Subcutaneous abdominal adipose tissue (tissue), 5 donors: ENCODE results near the gene HSPA6.

Experiments used
- H3K27ac ChIP-seq: one replicate; pipeline ENCODE4 v1.7.0; 2013; ENCODE audit warnings: low read depth, mild to moderate bottlenecking, inconsistent platforms, low read length, moderate library complexity
- H3K27me3 ChIP-seq, 5 donors: one replicate each; pipeline ENCODE4 v1.7.0; 2013; ENCODE audit warnings: low read length in 5 of 5, inconsistent platforms in 1 of 5; ENCODE audit not compliant: control insufficient read depth in 5 of 5, insufficient read depth in 4 of 5
- H3K36me3 ChIP-seq, 5 donors: one replicate each; pipeline ENCODE4 v1.7.0; 2013; ENCODE audit warnings: low read length in 5 of 5; ENCODE audit not compliant: control insufficient read depth in 5 of 5, insufficient read depth in 5 of 5
- H3K4me1 ChIP-seq, 5 donors: one replicate each; pipeline ENCODE4 v1.7.0; 2013; ENCODE audit warnings: low read length in 5 of 5, mild to moderate bottlenecking in 3 of 5, moderate library complexity in 1 of 5; ENCODE audit not compliant: control insufficient read depth in 5 of 5, insufficient read depth in 5 of 5
- H3K4me3 ChIP-seq, 5 donors: one replicate each; pipeline ENCODE4 v1.7.0; 2013; ENCODE audit warnings: low read length in 5 of 5, low read depth in 1 of 5
- H3K9ac ChIP-seq, 5 donors: one replicate each; pipeline ENCODE4 v1.7.0; 2013; ENCODE audit warnings: low read length in 5 of 5, mild to moderate bottlenecking in 4 of 5, moderate library complexity in 3 of 5
- H3K9me3 ChIP-seq, 5 donors: one replicate each; pipeline ENCODE4 v1.7.0; 2013; ENCODE audit warnings: low read length in 5 of 5; ENCODE audit not compliant: control insufficient read depth in 5 of 5
- donor health status: healthy.
- donor health status: healthy.
- donor health status: healthy.
- donor health status: healthy.
- donor health status: healthy.

The HSPA6 gene

GRCh38 chr1:161491472-161491871 is 32.9 kb upstream of the HSPA6 start:
- Histone ChIP-seq H3K4me1 (peaks cover 0 to 11% (median 2%) of the 10 kb centered on the region in 5 donors), H3K27ac (no peak overlapping the region), H3K27me3 (peaks cover 2 to 29% (median 11%) of the 10 kb centered on the region in 5 donors), H3K4me3 (no peak overlapping the region), H3K9me3 (no peaks in the 10 kb centered on the region), H3K36me3 (no peaks in the 10 kb centered on the region), H3K9ac (no peak overlapping the region)

- no peaks in the 10 kb centered on the region for H3K9me3 ChIP-seq
- no peak overlapping the region for H3K9ac ChIP-seq
- H3K4me3 ChIP-seq, result no peak overlapping the region
- H3K27me3 ChIP-seq, result peaks cover 2 to 25% (median 11%) of the 10 kb centered on the region in 5 donors
- H3K36me3 ChIP-seq, result no peaks in the 10 kb centered on the region
- H3K27ac ChIP-seq, result no peak overlapping the region
- H3K4me1 ChIP-seq, result peaks cover 0 to 2% (median 0%) of the 10 kb centered on the region in 5 donors
Measured at GRCh38 chr1:161492827-161493226, 31.5 kb upstream of the HSPA6 start.

- Histone ChIP-seq H3K9ac (no peak overlapping the region), H3K36me3 (no peaks in the 10 kb centered on the region), H3K9me3 (no peaks in the 10 kb centered on the region), H3K27me3 (peaks cover 0 to 25% (median 5%) of the 10 kb centered on the region in 5 donors), H3K4me3 (no peak overlapping the region), H3K4me1 (no peaks in the 10 kb centered on the region), H3K27ac (no peak overlapping the region)
Measured at GRCh38 chr1:161494091-161494735, 30.1 kb upstream of the HSPA6 start.

GRCh38 chr1:161495490-161495889 is 28.9 kb upstream of the HSPA6 start:
- no peak overlapping the region for H3K27ac ChIP-seq
- no peaks in the 10 kb centered on the region for H3K36me3 ChIP-seq
- no peaks in the 10 kb centered on the region for H3K9me3 ChIP-seq
- no peak overlapping the region for H3K4me3 ChIP-seq
- H3K4me1 ChIP-seq, result peaks cover 0 to 5% (median 0%) of the 10 kb centered on the region in 5 donors
- no peak overlapping the region for H3K9ac ChIP-seq
- H3K27me3 ChIP-seq, result peaks cover 0 to 18% (median 5%) of the 10 kb centered on the region in 5 donors

GRCh38 chr1:161497961-161498360 is 26.4 kb upstream of the HSPA6 start:
- peaks cover 0 to 8% (median 5%) of the 10 kb centered on the region in 5 donors for H3K27me3 ChIP-seq
- peaks cover 0 to 8% (median 0%) of the 10 kb centered on the region in 5 donors for H3K4me1 ChIP-seq
- H3K36me3 ChIP-seq, result no peaks in the 10 kb centered on the region
- H3K9ac ChIP-seq, result no peak overlapping the region
- no peak overlapping the region for H3K27ac ChIP-seq
- H3K4me3 ChIP-seq, result no peak overlapping the region
- H3K9me3 ChIP-seq, result no peaks in the 10 kb centered on the region

DNA sequence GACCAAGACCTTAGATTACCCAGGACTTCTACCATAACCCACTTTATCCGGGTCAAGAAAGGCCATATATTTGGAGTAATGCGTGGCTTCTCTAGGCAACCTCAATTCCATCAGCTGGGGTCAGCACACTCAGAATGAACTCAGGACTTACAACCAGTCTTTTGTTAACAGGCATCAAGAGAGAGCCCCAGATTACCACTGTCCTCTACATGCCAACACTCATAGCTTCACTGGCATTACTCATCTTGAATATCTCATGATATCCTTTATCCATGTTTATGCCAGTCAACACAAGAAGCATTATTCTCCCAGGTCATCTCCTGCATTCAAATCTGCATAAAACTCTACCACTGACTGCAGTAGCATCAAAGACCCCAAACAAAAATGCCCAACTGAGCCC is 25.7 kb upstream of the HSPA6 start:
- no peaks in the 10 kb centered on the region for H3K9me3 ChIP-seq
- peaks cover 0 to 9% (median 5%) of the 10 kb centered on the region in 5 donors for H3K27me3 ChIP-seq
- H3K27ac ChIP-seq, result no peak overlapping the region

DNA sequence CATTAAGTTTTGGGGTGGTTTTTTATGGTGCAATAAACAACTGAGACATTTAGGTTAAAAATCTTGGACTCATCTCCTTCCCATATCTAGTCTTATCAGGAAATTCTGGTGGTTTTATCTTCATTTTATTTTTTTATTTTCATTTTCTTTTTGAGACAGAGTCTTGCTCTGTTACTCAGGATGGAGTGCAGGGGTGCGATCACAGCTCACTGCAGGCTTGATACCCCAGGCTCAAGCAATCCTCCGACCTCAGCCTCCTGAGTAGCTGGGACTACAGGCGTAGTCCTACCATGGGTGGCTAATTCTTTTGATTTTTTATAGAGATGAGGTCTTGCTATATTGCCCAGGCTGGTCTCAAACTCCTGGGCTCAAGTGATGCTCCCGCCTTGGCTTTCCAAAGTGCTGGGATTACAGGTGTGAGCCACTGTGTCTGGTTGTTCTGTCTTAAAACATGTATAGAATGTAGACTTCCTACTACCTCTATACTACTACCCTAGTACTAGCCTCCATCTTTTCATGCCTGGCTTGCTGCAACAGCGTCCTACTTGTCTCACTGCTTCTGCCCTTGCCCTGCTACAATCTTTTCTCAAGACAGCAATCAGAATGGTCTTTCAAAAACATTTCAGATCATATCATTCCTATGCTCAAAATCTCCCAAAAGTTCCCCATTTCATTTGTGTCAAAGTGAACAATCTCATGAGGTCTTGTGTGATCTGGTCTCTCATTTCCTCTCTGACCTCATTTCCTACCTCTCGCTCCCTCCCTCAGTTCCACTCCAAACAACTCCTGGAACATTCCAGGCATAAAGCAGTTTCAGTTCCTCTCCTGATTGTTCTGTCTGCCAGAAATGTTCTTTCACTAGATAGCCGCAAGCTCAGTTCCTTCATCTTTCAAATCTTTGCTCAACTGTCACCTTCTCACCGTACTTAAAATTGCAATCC is 25.0 kb upstream of the HSPA6 start:
- H3K4me3 ChIP-seq, result peak overlapping the region in 1 of 5 donors; percentile 26
- H3K36me3 ChIP-seq, result no peaks in the 10 kb centered on the region
- peak overlapping the region; percentile 30 for H3K27ac ChIP-seq
- peaks cover 0 to 11% (median 4%) of the 10 kb centered on the region in 5 donors for H3K27me3 ChIP-seq
- no peak overlapping the region for H3K9ac ChIP-seq
- H3K4me1 ChIP-seq, result peaks cover 0 to 8% (median 0%) of the 10 kb centered on the region in 5 donors
- H3K9me3 ChIP-seq, result no peaks in the 10 kb centered on the region

More for the DNA sequence above, 25.7 kb upstream of the HSPA6 start:
- H3K36me3 ChIP-seq, result no peaks in the 10 kb centered on the region
- H3K4me3 ChIP-seq, result no peak overlapping the region
- no peak overlapping the region for H3K9ac ChIP-seq
- H3K4me1 ChIP-seq, result peaks cover 0 to 8% (median 0%) of the 10 kb centered on the region in 5 donors

- Histone ChIP-seq H3K27ac (no peak overlapping the region), H3K27me3 (peaks cover 0 to 15% (median 3%) of the 10 kb centered on the region in 5 donors), H3K36me3 (no peaks in the 10 kb centered on the region), H3K9ac (no peak overlapping the region), H3K4me1 (peaks cover 0 to 8% (median 0%) of the 10 kb centered on the region in 5 donors), H3K9me3 (no peaks in the 10 kb centered on the region), H3K4me3 (no peak overlapping the region)
Measured at GRCh38 chr1:161501234-161501633, 23.1 kb upstream of the HSPA6 start.

DNA sequence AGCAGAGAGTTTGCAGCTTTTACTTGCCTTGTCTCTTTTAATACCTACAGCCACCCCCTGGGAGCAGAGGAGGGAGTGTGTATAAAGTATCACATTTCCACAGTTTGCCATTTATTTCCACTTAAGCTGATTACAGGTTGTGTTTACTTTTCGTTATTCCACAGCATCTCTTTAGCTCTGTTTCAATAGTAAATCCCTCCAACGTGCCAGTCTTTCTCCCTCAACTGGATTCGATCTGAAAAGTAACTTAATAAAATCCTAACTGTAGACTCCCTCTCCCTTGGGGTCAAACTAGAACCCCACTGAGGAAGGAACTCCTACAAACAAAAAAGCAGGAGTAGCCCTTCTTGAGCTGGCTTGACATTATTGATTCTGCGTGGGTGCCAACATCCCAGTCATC is 22.2 kb upstream of the HSPA6 start:
- Histone ChIP-seq H3K9ac (no peak overlapping the region), H3K27me3 (peaks cover 0 to 15% (median 3%) of the 10 kb centered on the region in 5 donors), H3K36me3 (no peaks in the 10 kb centered on the region), H3K4me1 (peaks cover 0 to 8% (median 2%) of the 10 kb centered on the region in 5 donors), H3K27ac (no peak overlapping the region), H3K9me3 (no peaks in the 10 kb centered on the region), H3K4me3 (no peak overlapping the region)
